Pancreas (tissue), 10 donors: ENCODE results near the gene GPAM. TPM values are rescaled to one million over a fixed set of nuclear protein-coding genes. Genes with fewer than 3 reads are reported as not detected.

Source experiments
- ATAC-seq, 4 donors: fragments of 200-7000 bp; cut with Tn5 transposase; one replicate each; pipeline versions ENCODE4 v1.8.0 to v1.9.1; 2020; ENCODE audit warnings: mild to moderate bottlenecking in 4 of 4, moderate library complexity in 4 of 4
- DNase-seq, 6 donors: peaks; one replicate each; pipeline ENCODE4 v3.0.0-alpha.2; 2020
- FAIRE-seq: peaks from 2 replicates; lab custom pipeline; 2012; peaks lifted over from hg19 to GRCh38; lab: Jason Lieb, UNC
- H3K27ac ChIP-seq, 4 donors: fragments of 200-600 bp; sonication (generic); 1 replicate in 3 of 4; 2 replicates in 1 of 4; pipeline versions ENCODE4 v1.5.0 to v1.8.0; 2020
- H3K27me3 ChIP-seq, 4 donors: fragments of 200-600 bp; one replicate each; pipeline ENCODE4 v1.8.0; 2021
- H3K36me3 ChIP-seq, 3 donors: fragments of 200-600 bp; sonication (generic) in 1 of 3; one replicate each; pipeline versions ENCODE4 v1.5.0 to v1.8.0; 2020 to 2021
- H3K4me1 ChIP-seq, 3 donors: fragments of 200-600 bp; one replicate each; pipeline ENCODE4 v1.8.0; 2021
- H3K4me3 ChIP-seq, 4 donors: fragments of 200-600 bp; sonication (generic) in 2 of 4; one replicate each; pipeline versions ENCODE4 v1.5.0 to v1.8.0; 2020 to 2021
- H3K9me3 ChIP-seq, 4 donors: fragments of 200-600 bp; one replicate each; pipeline ENCODE4 v1.8.0; 2021
- WGBS, 2 donors: extraction: QIAGEN DNeasy Blood & Tissue Kit; methylation state at CpG; one replicate each; pipeline ENCODE4 v1.1.7; 2013; 5-methylcytosine and 5-hydroxymethylcytosine counted together
- intact Hi-C, 3 donors: fragments of 100-400 bp; cut with DNase I; formaldehyde crosslinking; loops; one replicate each; pipeline versions ENCODE4 v1.11.1 to v1.14.2; 2022
- polyA plus RNA-seq, 2 donors: library from polyadenylated mRNA; stranded (reverse); fragments of 200-250 nt; gene quantifications; one replicate each; pipeline ENCODE4 v1.2.3, GENCODE V29; 2013
- total RNA-seq, 6 donors: library from RNA; stranded (reverse); fragmentation: NEBNext Ultra II Directional in 4 of 6; extraction: Animal tissue kit (Norgen Biotek cat#: 25700) in 4 of 6; gene quantifications; one replicate each; pipeline versions ENCODE4 v1.2.1 to v1.2.4, GENCODE V29; 2021 to 2023
- TF ChIP-seq, protein P1 (sequence below), 4 donors: fragments of 200-600 bp; sonication (generic) in 3 of 4; IDR thresholded peaks; one replicate each; pipeline versions ENCODE4 v1.5.0 to v1.8.0; 2021; ENCODE audit warnings: antibody characterized with exemption in 4 of 4
- donor health status: healthy with polysubstance abuse.
- donor health status: DM: no; HTN: no; CAD: no; lungs with moderate emphysema.
- donor health status: DM: no; HTN: no; CAD: no.
- donor health status: control.
- donor health status: control.
- donor health status: Bipolar disorder and iron deficiency.
- donor health status: DM: yes; HTN: yes; CAD: no.
- donor health status: DM: no; HTN: no; CAD: no.
- donor health status: DM: no; HTN: no; CAD: no.
- donor health status: DM: yes; HTN: yes; CAD: no.

Gene GPAM
- total and polyA plus RNA-seq, 8 donors, result 2.9 to 29.4 (median 4.2) TPM

DNA sequence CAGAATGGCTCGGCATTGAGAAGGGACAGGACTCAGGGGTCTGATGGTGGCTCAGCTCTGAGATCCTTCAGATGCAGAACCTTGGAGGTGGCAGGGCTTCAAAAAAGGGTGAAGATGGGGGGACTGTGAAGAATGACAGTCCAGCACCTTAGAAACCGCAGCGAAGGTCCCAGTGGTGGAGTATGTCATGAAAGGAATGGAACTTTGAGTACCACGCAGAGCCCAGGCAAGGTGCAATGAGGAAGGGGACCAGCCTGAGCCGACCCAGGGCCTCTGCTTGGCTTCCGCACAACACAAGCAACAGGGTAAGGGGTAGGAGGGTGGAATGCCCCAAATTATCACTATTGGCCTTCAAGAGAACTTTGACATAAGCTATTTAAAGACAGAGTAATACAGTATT, 8.2 kb upstream of the GPAM start:
- no peak overlapping the region for H3K4me3 ChIP-seq
- 75 to 77% methylated on average over 6 of the region's 6 CpGs for WGBS, 2 donors
- no peaks in the 10 kb centered on the region for H3K27me3 ChIP-seq
- no peaks in the 10 kb centered on the region for H3K36me3 ChIP-seq
- H3K27ac ChIP-seq, result no peak overlapping the region
- H3K4me1 ChIP-seq, result no peaks in the 10 kb centered on the region
- intact Hi-C loops, result no loop called here
- DNase-seq, result no peak
- no peak for FAIRE-seq
- no peak for ATAC-seq
- no peaks in the 10 kb centered on the region for H3K9me3 ChIP-seq
- TF ChIP-seq, protein P1, sequence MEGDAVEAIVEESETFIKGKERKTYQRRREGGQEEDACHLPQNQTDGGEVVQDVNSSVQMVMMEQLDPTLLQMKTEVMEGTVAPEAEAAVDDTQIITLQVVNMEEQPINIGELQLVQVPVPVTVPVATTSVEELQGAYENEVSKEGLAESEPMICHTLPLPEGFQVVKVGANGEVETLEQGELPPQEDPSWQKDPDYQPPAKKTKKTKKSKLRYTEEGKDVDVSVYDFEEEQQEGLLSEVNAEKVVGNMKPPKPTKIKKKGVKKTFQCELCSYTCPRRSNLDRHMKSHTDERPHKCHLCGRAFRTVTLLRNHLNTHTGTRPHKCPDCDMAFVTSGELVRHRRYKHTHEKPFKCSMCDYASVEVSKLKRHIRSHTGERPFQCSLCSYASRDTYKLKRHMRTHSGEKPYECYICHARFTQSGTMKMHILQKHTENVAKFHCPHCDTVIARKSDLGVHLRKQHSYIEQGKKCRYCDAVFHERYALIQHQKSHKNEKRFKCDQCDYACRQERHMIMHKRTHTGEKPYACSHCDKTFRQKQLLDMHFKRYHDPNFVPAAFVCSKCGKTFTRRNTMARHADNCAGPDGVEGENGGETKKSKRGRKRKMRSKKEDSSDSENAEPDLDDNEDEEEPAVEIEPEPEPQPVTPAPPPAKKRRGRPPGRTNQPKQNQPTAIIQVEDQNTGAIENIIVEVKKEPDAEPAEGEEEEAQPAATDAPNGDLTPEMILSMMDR (IDR thresholded peaks at IDR 0.05), result no peak

DNA sequence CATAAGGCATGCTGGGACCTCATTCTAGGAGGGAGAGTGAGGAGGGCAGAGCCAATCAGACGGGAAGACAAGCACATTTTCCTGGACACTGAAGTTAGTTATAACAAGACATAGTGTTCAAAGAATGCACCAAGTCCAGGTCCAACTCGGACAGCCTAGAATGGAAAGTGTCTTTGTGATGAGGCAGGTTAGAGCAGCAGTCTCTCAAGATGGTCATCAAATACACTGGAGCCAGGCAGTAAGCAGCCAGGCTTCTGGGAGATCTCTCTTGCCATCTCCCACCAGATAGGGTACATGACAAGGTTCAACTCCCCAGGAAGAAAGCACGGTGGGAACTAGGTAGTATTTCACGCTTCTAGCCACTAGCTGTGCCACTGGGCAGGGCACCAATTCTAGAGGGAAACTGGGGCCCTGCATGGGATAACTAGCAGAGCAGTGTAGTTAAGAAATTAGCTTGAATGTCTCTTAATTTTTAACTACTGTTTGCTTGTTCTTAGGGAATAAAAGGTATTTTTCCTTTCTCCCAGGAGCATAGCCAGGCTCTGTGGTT, 7.6 kb upstream of the GPAM start:
- intact Hi-C loops, result no loop called here
- DNase-seq (no peak), ATAC-seq (peak in 1 of 4 donors; percentile 44), FAIRE-seq (no peak)
- no peaks in the 10 kb centered on the region for H3K4me1 ChIP-seq
- H3K9me3 ChIP-seq, result no peaks in the 10 kb centered on the region
- no peak overlapping the region for H3K4me3 ChIP-seq
- H3K27me3 ChIP-seq, result no peaks in the 10 kb centered on the region
- TF ChIP-seq, protein P1 (IDR thresholded peaks at IDR 0.05), result no peak
- H3K27ac ChIP-seq, result no peak overlapping the region
- WGBS, 2 donors, result 29 to 36% methylated on average over 4 of the region's 4 CpGs
- no peaks in the 10 kb centered on the region for H3K36me3 ChIP-seq

DNA sequence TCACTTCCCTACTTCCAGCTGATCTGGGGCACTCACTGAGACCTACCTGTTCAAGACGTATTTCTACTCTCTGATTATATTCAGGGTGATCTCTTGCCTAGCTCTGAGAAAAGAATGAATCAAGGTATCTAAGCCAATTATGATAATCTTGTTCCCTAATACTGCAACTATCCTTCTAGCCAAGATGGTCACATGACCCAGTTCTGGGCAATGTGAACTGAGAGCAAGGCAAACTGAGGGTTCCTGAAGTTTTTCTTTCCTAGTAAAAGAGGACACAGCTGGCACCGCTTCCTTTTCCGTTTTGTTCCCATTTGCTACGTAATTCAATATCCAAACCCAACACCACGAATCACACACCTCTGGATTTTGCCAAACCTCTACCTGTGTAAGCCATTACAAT, 5.9 kb upstream of the GPAM start:
- Histone ChIP-seq H3K4me1 (peaks cover 0 to 1% (median 0%) of the 10 kb centered on the region in 3 donors), H3K36me3 (no peaks in the 10 kb centered on the region), H3K27me3 (no peaks in the 10 kb centered on the region), H3K4me3 (no peak overlapping the region), H3K27ac (no peak overlapping the region), H3K9me3 (no peaks in the 10 kb centered on the region)
- no peak for ATAC-seq
- DNase-seq, result no peak
- 44 to 65% methylated on average over 5 of the region's 5 CpGs for WGBS, 2 donors
- no peak for FAIRE-seq
- TF ChIP-seq, protein P1 (IDR thresholded peaks at IDR 0.05), result no peak
- intact Hi-C loops, result no loop called here

DNA sequence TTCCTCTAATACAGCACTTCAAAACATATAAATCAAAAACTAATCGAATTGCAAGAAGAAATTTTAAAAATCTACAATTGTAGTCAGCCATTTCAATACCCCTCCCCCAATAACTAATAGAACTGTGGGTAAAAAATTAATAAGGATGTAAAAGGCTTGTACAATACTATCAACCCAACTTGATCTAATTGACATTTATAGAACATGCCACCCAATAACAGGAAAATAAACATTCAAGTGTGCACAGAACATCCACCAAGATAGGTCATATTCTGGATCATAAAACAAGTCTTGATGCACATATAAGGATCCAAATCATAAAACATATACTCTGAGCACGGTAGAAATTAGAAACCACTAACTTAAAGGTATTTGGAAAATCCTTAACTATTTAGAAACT, 4.0 kb upstream of the GPAM start:
- DNase-seq (no peak), ATAC-seq (no peak), FAIRE-seq (no peak)
- TF ChIP-seq, protein P1 (IDR thresholded peaks at IDR 0.05), result no peak
- Histone ChIP-seq H3K27ac (no peak overlapping the region), H3K4me3 (no peak overlapping the region), H3K4me1 (peaks cover 0 to 10% (median 9%) of the 10 kb centered on the region in 3 donors), H3K36me3 (no peaks in the 10 kb centered on the region), H3K27me3 (no peaks in the 10 kb centered on the region), H3K9me3 (no peaks in the 10 kb centered on the region)
- WGBS, 2 donors, result 46 to 69% methylated on average over 2 of the region's 2 CpGs
- intact Hi-C loops, result no loop called here

DNA sequence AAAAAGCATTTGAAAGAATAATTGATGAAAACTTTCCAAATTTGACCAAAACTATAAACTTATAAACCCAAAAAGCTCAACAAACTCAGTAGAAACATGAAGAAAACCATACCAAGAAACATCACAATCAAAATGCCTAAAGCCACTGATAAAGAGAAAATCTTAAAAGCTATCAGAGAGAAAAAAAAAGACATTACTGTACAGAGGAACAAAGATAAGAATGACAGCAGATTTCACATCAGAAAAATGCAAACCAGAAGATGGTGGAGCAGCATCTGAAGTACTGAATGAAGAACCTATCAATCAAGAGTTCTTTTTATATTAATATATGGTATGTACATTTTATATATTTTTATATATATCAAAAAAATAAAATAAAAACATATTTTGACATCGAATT, 2.4 kb upstream of the GPAM start:
- ATAC-seq, result no peak
- no peak for DNase-seq
- H3K36me3 ChIP-seq, result no peaks in the 10 kb centered on the region
- TF ChIP-seq, protein P1 (IDR thresholded peaks at IDR 0.05), result no peak
- no peak for FAIRE-seq
- 75 to 78% methylated on average over 1 of the region's 1 CpG for WGBS, 2 donors
- H3K4me3 ChIP-seq, result no peak overlapping the region
- intact Hi-C loops, result no loop called here
- H3K9me3 ChIP-seq, result no peaks in the 10 kb centered on the region
- H3K4me1 ChIP-seq, result peaks cover 0 to 13% (median 10%) of the 10 kb centered on the region in 3 donors
- no peaks in the 10 kb centered on the region for H3K27me3 ChIP-seq
- no peak overlapping the region for H3K27ac ChIP-seq
